ENCODE data around the gene PECR. TPM values are rescaled to one million over a fixed set of nuclear protein-coding genes. Genes with fewer than 3 reads are reported as not detected.

Gene PECR
- total and polyA plus RNA-seq, 12 donors, result 2.0 to 6.6 (median 4.1) TPM

- no peaks in the 10 kb centered on the region for H3K4me1 ChIP-seq
- DNase-seq, result no peak
- WGBS, 2 donors, result 87 to 95% methylated on average over 1 of the region's 1 CpG
- H3K4me3 ChIP-seq, result no peak overlapping the region
- no peak for ATAC-seq
- H3K36me3 ChIP-seq, result no peaks in the 10 kb centered on the region
- no peak overlapping the region for H3K27ac ChIP-seq
- peaks cover 0 to 6% (median 0%) of the 10 kb centered on the region in 11 donors for H3K9me3 ChIP-seq
- intact Hi-C loops (cut with DNase I), result no loop called here
- no peaks in the 10 kb centered on the region for H3K27me3 ChIP-seq
- no peak for TF ChIP-seq CTCF (IDR thresholded peaks at IDR 0.05)
These were observed 6.8 kb downstream of the PECR start for GRCh38 chr2:216074794-216075193.

GRCh38 chr2:216074380-216074779 is 7.2 kb downstream of the PECR start:
- no peak for DNase-seq
- Histone ChIP-seq H3K9me3 (peaks cover 0 to 6% (median 0%) of the 10 kb centered on the region in 11 donors), H3K27me3 (no peaks in the 10 kb centered on the region), H3K4me3 (no peak overlapping the region), H3K4me1 (no peaks in the 10 kb centered on the region), H3K36me3 (no peaks in the 10 kb centered on the region), H3K27ac (no peak overlapping the region)
- intact Hi-C loops (cut with DNase I), result no loop called here
- ATAC-seq, result no peak
- no peak for TF ChIP-seq CTCF (IDR thresholded peaks at IDR 0.05)
- whole genome bisulfite sequencing, 2 donors, result 68 to 81% methylated on average over 1 of the region's 1 CpG

- H3K36me3 ChIP-seq, result no peaks in the 10 kb centered on the region
- no peak overlapping the region for H3K27ac ChIP-seq
- H3K9me3 ChIP-seq, result peaks cover 0 to 6% (median 0%) of the 10 kb centered on the region in 11 donors
- no peaks in the 10 kb centered on the region for H3K27me3 ChIP-seq
- no peak for ATAC-seq
- H3K4me3 ChIP-seq, result no peak overlapping the region
- DNase-seq, result no peak
- no peaks in the 10 kb centered on the region for H3K4me1 ChIP-seq
- intact Hi-C loops (cut with DNase I), result no loop called here
- TF ChIP-seq CTCF (IDR thresholded peaks at IDR 0.05), result no peak
These were observed 7.8 kb downstream of the PECR start for GRCh38 chr2:216073773-216074172.

- intact Hi-C loops (cut with DNase I), result no loop called here
- Histone ChIP-seq H3K27ac (no peak overlapping the region), H3K4me1 (no peaks in the 10 kb centered on the region), H3K4me3 (no peak overlapping the region), H3K9me3 (peaks cover 0 to 6% (median 0%) of the 10 kb centered on the region in 11 donors), H3K27me3 (no peaks in the 10 kb centered on the region), H3K36me3 (no peaks in the 10 kb centered on the region)
- ATAC-seq (no peak), DNase-seq (no peak)
- TF ChIP-seq CTCF (IDR thresholded peaks at IDR 0.05), result no peak
These were observed 9.1 kb downstream of the PECR start for GRCh38 chr2:216072473-216072872.
